Activated naive CD4-positive, alpha-beta T cell treated with Interleukin-2 at 50 U/mL for 16 hours (primary cell): Measurements from ENCODE around the gene UBTD2.
A peak's percentile ranks its signal among the peaks of the same experiment; 100 is the strongest.
"Not testable (repeated sequence)": the region's sequence is repeated elsewhere in the genome, so short reads cannot be mapped to it uniquely, and the experiment has no call there.

Experiments used
- DNase-seq: peaks from one replicate; pipeline ENCODE4 v3.0.0-alpha.2; 2020

The UBTD2 gene

DNA sequence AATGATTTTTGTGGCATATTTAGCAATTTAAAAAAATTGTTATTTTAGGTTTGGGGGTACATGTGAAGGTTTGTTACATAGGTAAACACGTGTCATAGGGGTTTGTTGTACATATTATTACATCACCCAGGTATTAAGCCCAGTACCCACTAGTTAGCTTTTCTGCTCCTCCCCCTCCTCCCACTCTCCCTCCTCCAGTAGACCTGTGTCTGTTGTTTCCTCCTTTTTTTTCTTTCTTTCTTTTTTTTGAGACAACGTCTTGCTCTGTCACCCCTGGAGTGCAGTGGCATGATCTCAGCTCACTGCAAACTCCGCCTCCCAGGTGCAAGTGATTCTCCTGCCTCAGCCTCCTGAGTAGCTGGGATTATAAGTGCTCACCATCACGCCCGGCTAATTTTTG, 8.3 kb upstream of the UBTD2 start:
- DNase-seq: not testable (repeated sequence)

DNA sequence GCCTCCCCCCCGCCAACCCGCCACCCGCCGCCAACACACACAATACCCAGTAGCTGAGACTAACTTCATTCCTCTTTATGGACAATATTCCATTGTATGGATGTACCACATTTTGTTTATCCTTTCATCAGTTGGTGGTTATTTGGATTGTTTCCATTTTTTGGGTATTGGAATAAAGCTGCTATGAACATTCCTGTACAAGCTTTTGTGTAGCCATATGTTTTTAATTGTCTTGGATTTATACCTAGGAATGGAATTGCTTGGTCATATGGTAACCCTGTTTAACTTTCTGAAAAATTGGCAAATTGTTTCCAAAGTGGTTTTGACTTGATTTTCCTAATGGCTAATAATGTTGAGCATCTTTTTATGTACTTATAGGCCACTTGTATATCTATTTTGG, 4.9 kb upstream of the UBTD2 start:
- DNase-seq: no peak

DNA sequence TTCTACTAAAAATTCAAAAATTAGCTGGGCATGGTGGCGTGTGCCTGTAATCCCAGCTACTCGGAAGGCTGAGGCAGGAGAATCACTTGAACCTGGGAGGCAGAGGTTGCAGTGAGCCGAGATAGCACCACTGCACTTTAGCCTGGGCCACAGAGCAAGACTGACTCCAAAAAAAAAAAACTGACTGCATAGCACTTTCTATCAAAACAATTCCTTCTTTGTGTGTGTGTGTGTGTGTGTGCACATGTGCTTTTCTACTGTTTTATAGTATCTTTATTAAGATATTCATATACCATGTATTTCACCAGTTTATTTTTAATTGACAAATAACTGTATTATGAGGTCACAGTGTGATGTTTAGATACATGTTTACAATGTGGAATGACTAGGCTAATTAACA, 3.6 kb upstream of the UBTD2 start:
- not testable (repeated sequence) for DNase-seq

DNA sequence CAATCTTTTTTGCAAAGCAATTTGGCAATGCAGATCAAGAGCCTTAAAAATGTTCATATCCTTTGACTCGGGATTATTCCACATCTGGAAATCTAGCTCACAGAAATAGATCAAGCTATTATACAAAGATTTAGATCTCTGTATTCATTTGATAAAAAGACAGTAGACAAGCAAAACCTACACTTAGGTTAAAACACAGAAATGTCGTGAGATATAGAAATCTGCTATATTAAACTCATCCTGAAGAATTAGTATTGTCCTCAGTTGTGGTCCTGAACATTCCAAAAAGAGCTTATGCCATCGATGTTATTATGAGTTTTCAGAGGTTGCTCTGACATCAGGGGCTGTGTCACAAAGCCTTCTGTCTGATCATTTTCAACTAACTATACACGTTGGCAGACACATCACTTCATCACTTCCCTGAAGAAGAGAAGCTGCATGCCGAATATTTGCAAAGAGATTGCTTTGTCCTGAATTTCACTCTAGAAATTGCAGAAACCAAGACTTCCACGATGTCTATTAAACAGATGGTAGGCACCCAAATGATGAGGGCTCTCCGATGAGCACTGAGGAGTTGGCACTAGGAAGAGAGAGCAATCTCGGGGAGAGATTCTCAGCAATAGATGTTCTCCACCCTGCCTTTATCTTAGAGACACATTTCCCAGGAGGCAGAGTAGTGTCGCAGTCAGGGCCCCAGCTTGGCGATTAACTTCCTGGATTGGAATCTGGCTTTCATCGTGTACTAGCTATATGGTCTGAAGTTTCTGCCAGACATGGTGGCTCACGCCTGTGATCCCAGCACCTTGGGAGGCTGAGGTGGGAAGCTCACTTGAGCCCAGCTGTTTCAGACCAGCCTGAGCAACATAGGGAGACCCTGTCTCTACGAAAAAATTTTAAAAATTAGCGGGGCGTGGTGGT, 1.9 kb upstream of the UBTD2 start:
- DNase-seq: no peak

- DNase-seq: no peak
Measured at GRCh38 chr5:172284611-172284980, 1.0 kb upstream of the UBTD2 start.

- DNase-seq: peak; percentile 80
Measured at GRCh38 chr5:172283862-172284610, 472 bp upstream of the UBTD2 start.

- DNase-seq: no peak
Measured at GRCh38 chr5:172282272-172283019, 1.1 kb downstream of the UBTD2 start.

DNA sequence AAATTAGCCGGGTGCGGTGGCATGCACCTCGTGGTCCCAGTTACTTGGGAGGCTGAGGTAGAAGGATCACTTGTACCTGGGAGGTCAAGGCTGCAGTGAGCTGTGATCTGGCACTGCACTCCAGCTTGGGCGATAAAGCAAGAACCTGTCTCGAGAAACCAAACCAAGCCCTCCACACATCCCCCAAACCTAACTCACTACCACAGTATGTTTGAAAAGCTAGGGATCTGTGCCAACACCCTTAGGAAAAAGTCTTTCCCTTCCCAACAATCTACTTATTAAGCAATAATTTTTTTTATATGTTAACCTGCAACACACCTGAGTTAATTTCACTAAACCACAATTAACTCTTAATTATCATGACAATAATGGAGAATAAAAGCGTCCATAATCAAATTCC, 2.2 kb downstream of the UBTD2 start:
- DNase-seq: no peak

DNA sequence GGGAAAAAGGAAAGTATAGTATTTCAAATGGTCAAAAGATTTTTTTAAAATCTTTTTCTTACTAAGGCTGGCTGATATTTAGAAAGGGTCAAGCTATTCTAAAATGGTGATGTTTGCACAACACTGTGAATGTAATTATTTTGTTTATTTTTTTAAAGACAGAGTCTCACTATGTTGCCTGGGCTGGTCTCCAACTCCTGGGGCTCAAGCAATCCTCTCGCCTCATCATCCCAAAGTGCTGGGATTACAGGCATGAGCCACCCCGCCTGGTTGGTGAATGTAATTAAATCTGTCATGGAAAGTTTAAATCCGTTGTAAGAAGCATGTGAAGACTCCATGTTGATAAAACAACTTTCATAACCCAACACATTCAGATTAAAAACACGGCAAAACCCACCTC, 2.6 kb downstream of the UBTD2 start:
- no peak for DNase-seq

DNA sequence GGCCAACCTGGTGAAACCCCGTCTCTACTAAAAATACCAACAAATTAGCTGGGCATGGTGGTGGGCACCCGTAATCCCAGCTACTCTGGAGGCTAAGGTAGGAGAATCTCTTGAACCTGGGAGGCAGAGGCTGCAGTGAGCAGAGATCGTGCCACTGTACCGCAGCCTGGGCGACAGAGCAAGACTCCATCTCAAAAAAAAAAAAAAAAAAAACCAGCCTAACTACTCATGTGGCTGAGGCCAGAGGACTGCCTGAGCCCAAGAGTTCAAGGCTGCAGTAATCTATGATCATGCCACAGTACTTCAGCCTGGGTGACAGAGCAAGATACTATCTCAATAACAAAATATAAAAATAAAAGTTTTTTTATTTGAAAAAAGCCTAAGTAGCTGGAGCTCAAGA, 3.2 kb downstream of the UBTD2 start:
- DNase-seq: no peak

GRCh38 chr5:172278356-172278755, 5.2 kb downstream of the UBTD2 start:
- DNase-seq: no peak

DNA sequence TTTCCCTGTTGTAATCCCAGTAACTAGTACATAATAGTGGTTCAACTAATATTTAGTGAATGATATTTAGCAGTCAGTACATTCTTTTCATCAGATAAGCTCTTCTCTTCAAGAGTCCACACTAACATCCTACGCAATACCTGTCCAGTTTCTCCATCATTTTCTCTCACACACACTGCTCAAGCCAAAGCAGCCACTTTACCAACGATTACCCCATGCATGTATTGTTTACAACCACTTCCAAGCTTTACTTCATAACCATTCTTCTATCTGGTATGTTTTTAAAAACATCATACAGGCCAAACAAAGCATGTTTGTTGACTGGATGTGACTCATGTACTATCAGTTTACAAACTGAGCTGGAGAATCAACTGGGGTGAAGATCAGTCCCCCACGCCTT, 7.3 kb downstream of the UBTD2 start:
- no peak for DNase-seq

DNA sequence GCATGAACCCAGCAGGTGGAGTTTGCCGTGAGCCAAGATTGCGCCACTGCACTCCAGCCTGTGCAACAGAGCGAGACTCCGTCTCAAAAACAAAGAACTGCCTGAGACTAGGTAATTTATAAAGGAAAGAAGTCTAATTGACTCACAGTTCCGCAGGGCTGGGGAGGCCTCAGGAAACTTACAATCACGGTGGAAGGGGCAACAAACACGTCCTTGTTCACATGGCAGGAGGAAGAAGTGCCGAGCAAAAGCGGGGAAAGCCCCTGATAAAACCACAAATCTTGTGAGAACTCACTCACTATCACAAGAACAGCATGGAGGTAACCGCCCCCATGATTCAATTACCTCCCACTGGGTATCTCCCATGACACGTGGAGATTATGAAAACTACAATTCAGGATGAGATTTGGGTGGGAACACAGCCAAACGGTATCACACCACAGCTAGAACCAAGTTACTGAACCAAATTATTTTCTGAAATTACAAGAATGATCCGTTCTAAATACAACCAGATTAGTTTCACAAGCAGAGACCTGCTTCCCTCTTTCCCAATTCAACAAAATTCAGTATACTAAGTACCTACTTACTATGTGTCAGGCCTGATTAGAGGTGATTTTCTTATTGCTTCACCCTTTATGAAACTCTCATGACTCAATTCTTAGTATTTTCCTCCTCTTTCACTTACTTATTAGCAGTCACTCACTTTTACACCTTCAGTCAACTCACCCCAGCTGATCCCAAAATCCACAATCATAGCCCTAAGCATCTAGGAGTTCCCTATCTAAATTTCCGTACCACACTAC, 8.4 kb downstream of the UBTD2 start:
- peak; percentile 75 for DNase-seq

- no peak for DNase-seq
Measured at GRCh38 chr5:172267943-172268342, 15.6 kb downstream of the UBTD2 start.

GRCh38 chr5:172266676-172267092, 16.9 kb downstream of the UBTD2 start:
- DNase-seq: no peak

- DNase-seq: no peak
Measured at GRCh38 chr5:172266071-172266675, 17.4 kb downstream of the UBTD2 start.

DNA sequence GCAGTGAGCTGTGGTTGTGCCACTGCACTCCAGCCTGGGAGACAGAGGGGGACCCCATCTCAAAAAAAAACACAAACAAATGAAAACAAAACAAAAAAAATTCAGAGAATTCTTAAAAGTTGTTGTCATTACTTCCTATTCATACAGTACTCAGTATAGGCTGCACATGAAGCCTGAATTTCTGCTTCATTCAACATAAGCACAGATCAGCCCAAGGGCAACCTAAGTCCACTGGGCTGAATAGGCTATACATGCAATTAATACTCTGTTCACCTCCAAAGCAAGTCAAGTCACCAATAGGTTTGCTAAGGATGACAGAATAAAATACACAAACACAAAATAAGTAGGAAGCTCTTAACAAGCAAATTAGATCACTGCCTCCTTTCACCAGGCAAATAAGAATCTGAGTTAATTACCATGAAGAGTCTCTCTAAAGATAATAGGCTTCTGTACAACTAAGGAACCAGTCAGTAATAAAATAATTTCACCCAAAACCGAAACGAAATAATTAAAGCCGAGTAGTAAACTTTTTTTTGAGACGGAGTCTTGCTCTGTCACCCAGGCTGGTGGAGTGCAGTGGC, 18.7 kb downstream of the UBTD2 start:
- DNase-seq: no peak

GRCh38 chr5:172255444-172255843, 28.1 kb downstream of the UBTD2 start:
- no peak for DNase-seq

DNA sequence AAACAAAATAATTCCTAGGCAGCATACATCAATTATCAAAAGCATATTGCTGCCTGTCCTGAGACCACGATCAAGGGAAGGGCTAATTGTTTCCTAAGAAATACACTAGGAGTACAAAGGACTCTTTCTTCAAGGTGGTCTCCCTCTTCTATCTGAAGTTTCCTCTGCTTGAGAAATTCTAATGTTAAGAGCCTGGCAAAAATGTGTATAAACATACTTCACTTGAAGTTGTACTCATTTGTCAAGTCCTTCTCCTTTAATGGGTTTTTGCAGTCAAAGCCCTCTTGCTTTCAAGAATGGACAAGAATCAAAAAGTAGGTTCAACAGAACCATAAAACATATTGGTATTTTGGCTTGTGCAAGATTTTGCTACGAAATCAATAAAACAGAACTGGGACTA, 31.1 kb downstream of the UBTD2 start:
- DNase-seq: no peak

- DNase-seq: no peak
Measured at GRCh38 chr5:172251419-172251818, 32.1 kb downstream of the UBTD2 start.

DNA sequence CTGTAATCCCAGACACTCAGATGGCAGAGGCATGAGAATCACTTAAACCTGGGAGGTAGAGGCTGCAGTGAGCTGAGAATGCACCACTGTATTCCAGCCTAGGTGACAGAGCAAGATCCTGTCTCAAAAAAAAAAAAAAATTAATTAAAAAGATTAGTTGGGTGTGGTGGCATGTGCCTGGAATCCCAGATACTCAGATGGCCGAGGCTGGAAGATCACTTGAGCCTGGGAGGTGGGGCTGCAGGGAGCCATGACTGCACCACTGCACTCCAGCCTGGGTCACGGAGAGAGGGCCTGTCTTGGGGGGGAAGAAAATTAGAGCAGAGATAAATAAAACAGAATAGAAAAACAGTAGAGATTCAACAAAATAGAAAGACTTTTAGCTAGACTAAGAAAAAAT, 34.9 kb downstream of the UBTD2 start:
- DNase-seq: no peak

GRCh38 chr5:172245703-172246125, 37.9 kb downstream of the UBTD2 start:
- no peak for DNase-seq
